GM21717 (cell line): ENCODE data around the gene FAM13A.

Source experiments
- ATAC-seq: cut with Tn5 transposase; IDR thresholded peaks from one replicate; pipeline ENCODE4 v1.9.1; 2021; ENCODE audit warnings: mild to moderate bottlenecking, moderate library complexity; ENCODE audit not compliant: unreplicated experiment

The FAM13A gene

GRCh38 chr4:88754796-88755195 lies 302.2 kb downstream of the FAM13A start:
- ATAC-seq = no peak

GRCh38 chr4:88753658-88754571 lies 303.1 kb downstream of the FAM13A start:
- no peak for ATAC-seq

- no peak for ATAC-seq
These were observed 304.2 kb downstream of the FAM13A start for GRCh38 chr4:88752754-88753153.

- no peak for ATAC-seq
These were observed 304.9 kb downstream of the FAM13A start for GRCh38 chr4:88752076-88752463.

- ATAC-seq = no peak
These were observed 305.5 kb downstream of the FAM13A start for GRCh38 chr4:88751258-88752075.

GRCh38 chr4:88750369-88750768 lies 306.6 kb downstream of the FAM13A start:
- no peak for ATAC-seq

GRCh38 chr4:88747351-88747750 lies 309.6 kb downstream of the FAM13A start:
- ATAC-seq = no peak

GRCh38 chr4:88746206-88746605 lies 310.8 kb downstream of the FAM13A start:
- no peak for ATAC-seq

GRCh38 chr4:88745581-88746163 lies 311.3 kb downstream of the FAM13A start:
- no peak for ATAC-seq

GRCh38 chr4:88745175-88745574 lies 311.8 kb downstream of the FAM13A start:
- no peak for ATAC-seq

- no peak for ATAC-seq
These were observed 312.4 kb downstream of the FAM13A start for GRCh38 chr4:88744609-88745008.

GRCh38 chr4:88743696-88744095 lies 313.3 kb downstream of the FAM13A start:
- no peak for ATAC-seq

GRCh38 chr4:88742561-88742960 lies 314.4 kb downstream of the FAM13A start:
- no peak for ATAC-seq

GRCh38 chr4:88738180-88738579 lies 318.8 kb downstream of the FAM13A start:
- no peak for ATAC-seq

- peak; percentile 86 for ATAC-seq
These were observed 319.6 kb downstream of the FAM13A start for GRCh38 chr4:88737307-88737941.

GRCh38 chr4:88736264-88736663 lies 320.7 kb downstream of the FAM13A start:
- ATAC-seq = no peak

- ATAC-seq = no peak
These were observed 321.4 kb downstream of the FAM13A start for GRCh38 chr4:88735564-88735963.

- ATAC-seq = no peak
These were observed 322.5 kb downstream of the FAM13A start for GRCh38 chr4:88734403-88734949.

GRCh38 chr4:88732714-88733368 lies 324.1 kb downstream of the FAM13A start:
- no peak for ATAC-seq

- no peak for ATAC-seq
These were observed 325.6 kb downstream of the FAM13A start for GRCh38 chr4:88731381-88731780.
